ENCODE data around the gene CNN2. TPM values are rescaled to one million over a fixed set of nuclear protein-coding genes. Genes with fewer than 3 reads are reported as not detected.

The CNN2 gene
- total and polyA plus RNA-seq, 2 donors (not counting 1 experiment from before 2014, with no cell fraction given) = 198 to 301 TPM

DNA sequence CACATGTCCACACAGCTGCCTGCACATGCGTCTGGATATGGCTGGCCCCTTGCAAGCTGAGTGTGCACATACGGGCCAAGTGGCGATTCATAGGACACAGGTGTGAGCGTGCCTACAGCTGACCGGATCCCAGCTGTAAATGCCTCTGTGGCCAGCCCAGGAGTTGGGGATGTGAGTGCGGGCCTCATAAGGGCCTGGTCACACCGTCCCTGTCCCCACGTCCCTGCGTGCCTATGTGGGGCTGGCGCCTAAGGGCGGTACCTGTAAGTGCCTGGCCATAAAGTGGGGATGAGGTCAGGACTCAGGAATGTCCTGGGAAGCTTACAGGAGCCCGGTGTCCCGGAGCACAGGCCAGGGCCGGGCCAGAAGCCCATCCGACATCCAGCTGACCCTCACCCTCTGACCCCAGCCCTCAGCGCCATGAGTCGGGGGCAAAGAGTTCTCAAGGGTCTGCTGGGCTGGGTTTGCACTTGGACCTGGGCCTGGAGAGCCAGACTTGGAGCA is 39.2 kb downstream of the CNN2 start:
- no peak overlapping the region for H3K9ac ChIP-seq (ENCODE audit: low read length)
- H2AFZ ChIP-seq (ENCODE audit: insufficient read depth, low read depth, low read length, poor library complexity, severe bottlenecking) = no peak overlapping the region
- peaks cover 41 to 60% of the 10 kb centered on the region in 2 donors for H3K4me1 ChIP-seq (ENCODE audit: control insufficient read depth in 2 of 2, insufficient read depth in 2 of 2, low read length in 2 of 2)
- H3K4me2 ChIP-seq (replicated peaks; ENCODE audit: low read depth, low read length, poor library complexity, severe bottlenecking) = peak overlapping the region; percentile 91
- H3K4me3 Mint-ChIP-seq = peak overlapping the region; percentile 79
- intact Hi-C loops (cut with micrococcal nuclease) = loop anchor here (5.0 to 10.0 kb wide), 2 partner anchors 37 to 141 kb away; partner anchors contain the start of genes ARID3A and GPX4
- 92% methylated on average over 14 of the region's 17 CpGs for WGBS (ENCODE audit: insufficient coverage)
- H3K36me3 ChIP-seq (replicated peaks in 1 of 2; ENCODE audit: control extremely low read depth in 1 of 2, control insufficient read depth in 1 of 2, extremely low read depth in 1 of 2, insufficient read depth in 2 of 2, low read length in 1 of 2) = peaks cover 0 to 28% of the 10 kb centered on the region in 2 experiments
- TF ChIP-seq EZH2 (IDR thresholded peaks at IDR 0.05; ENCODE audit: borderline replicate concordance, insufficient read depth, low read depth, low read length, poor library complexity, severe bottlenecking) = no peak
- TF ChIP-seq, protein P1, sequence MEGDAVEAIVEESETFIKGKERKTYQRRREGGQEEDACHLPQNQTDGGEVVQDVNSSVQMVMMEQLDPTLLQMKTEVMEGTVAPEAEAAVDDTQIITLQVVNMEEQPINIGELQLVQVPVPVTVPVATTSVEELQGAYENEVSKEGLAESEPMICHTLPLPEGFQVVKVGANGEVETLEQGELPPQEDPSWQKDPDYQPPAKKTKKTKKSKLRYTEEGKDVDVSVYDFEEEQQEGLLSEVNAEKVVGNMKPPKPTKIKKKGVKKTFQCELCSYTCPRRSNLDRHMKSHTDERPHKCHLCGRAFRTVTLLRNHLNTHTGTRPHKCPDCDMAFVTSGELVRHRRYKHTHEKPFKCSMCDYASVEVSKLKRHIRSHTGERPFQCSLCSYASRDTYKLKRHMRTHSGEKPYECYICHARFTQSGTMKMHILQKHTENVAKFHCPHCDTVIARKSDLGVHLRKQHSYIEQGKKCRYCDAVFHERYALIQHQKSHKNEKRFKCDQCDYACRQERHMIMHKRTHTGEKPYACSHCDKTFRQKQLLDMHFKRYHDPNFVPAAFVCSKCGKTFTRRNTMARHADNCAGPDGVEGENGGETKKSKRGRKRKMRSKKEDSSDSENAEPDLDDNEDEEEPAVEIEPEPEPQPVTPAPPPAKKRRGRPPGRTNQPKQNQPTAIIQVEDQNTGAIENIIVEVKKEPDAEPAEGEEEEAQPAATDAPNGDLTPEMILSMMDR (IDR thresholded peaks at IDR 0.05) = no peak
- ChIA-PET CTCF (interaction anchor here (0.6 to 5.2 kb wide), 10 partner anchors 10 to 656 kb away, joined by 3 to 56 read pairs (median 6); partner anchors contain the start of genes ABCA7 and POLR2E), POLR2A (interaction anchor here (0.5 to 6.3 kb wide), 7 partner anchors 10 to 204 kb away, joined by 3 to 97 read pairs (median 9); partner anchors contain the start of genes CIRBP, GPX4 and RNU6-2)
- no peaks in the 10 kb centered on the region for H3K9me3 Mint-ChIP-seq (ENCODE audit: insufficient read depth)
- H3K27ac Mint-ChIP-seq = peak overlapping the region; percentile 47
- peaks cover 35% of the 10 kb centered on the region for H3K4me1 Mint-ChIP-seq
- no peak overlapping the region for H3K4me3 ChIP-seq (ENCODE audit: control extremely low read depth in 1 of 5, extremely low read depth in 1 of 5, insufficient read depth in 1 of 5, low read depth in 2 of 5, low read length in 4 of 5)
- H3K9me3 ChIP-seq (ENCODE audit: control extremely low read depth in 1 of 3, control insufficient read depth in 2 of 3, insufficient read depth in 1 of 3, low read length in 2 of 3) = peaks cover 0 to 26% (median 0%) of the 10 kb centered on the region in 3 donors
- ATAC-seq (ENCODE audit: low read depth) (no peak), DNase-seq (no peak)
- no peaks in the 10 kb centered on the region for H3K27me3 Mint-ChIP-seq
- H3K27ac ChIP-seq (ENCODE audit: low read length in 2 of 2) = no peak overlapping the region
- H3K27me3 ChIP-seq (replicated peaks in 1 of 4; ENCODE audit: control extremely low read depth in 1 of 4, control insufficient read depth in 3 of 4, insufficient read depth in 4 of 4, low read length in 3 of 4) = no peaks in the 10 kb centered on the region
- peaks cover 58% of the 10 kb centered on the region for H4K20me1 ChIP-seq (ENCODE audit: control insufficient read depth, insufficient read depth, low read length, poor library complexity, severe bottlenecking)
- peaks cover 40% of the 10 kb centered on the region for H3K79me2 ChIP-seq (ENCODE audit: control insufficient read depth, insufficient read depth, low read length)

DNA sequence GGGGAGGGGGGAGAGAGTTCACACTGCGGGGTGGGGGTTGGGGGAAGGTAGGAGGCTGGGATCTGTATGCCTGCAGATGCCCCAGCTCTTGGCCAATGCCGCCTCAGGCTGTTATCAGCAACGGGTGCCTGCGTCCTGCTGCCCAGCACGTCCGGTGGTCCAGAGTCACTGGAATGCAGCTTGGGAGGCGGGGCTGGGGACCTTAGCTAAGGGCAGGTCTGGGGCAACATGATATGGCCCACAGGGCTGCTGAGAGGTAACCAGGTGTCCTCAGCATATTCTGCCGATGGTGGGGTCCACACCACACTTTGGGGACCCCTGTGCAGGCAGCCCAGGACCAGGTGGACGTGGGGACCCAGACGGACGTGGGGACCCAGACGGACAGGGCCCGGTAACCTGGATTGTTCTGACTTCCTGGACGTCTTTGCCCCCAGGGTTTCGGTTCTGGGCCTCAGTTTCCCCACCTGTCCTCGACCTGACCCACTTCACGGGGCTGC is 39.9 kb downstream of the CNN2 start:
- H3K79me2 ChIP-seq (ENCODE audit: control insufficient read depth, insufficient read depth, low read length) = peaks cover 46% of the 10 kb centered on the region
- 60% methylated on average over 16 of the region's 17 CpGs for WGBS (ENCODE audit: insufficient coverage)
- peak overlapping the region in 4 of 5 experiments; percentile 67 to 99 (median 90) for H3K4me3 ChIP-seq (ENCODE audit: control extremely low read depth in 1 of 5, extremely low read depth in 1 of 5, insufficient read depth in 1 of 5, low read depth in 2 of 5, low read length in 4 of 5)

More for the DNA sequence above, 39.9 kb downstream of the CNN2 start:
- peaks cover 63% of the 10 kb centered on the region for H4K20me1 ChIP-seq (ENCODE audit: control insufficient read depth, insufficient read depth, low read length, poor library complexity, severe bottlenecking)
- peak overlapping the region; percentile 91 for H3K4me2 ChIP-seq (replicated peaks; ENCODE audit: low read depth, low read length, poor library complexity, severe bottlenecking)
- Mint-ChIP-seq H3K27me3 (no peaks in the 10 kb centered on the region), H3K27ac (peak overlapping the region; percentile 87), H3K9me3 (ENCODE audit: insufficient read depth) (no peaks in the 10 kb centered on the region), H3K4me1 (peaks cover 35% of the 10 kb centered on the region), H3K4me3 (peak overlapping the region; percentile 87)
- H3K27me3 ChIP-seq (replicated peaks in 1 of 4; ENCODE audit: control extremely low read depth in 1 of 4, control insufficient read depth in 3 of 4, insufficient read depth in 4 of 4, low read length in 3 of 4) = no peaks in the 10 kb centered on the region
- peaks cover 0 to 26% (median 0%) of the 10 kb centered on the region in 3 donors for H3K9me3 ChIP-seq (ENCODE audit: control extremely low read depth in 1 of 3, control insufficient read depth in 2 of 3, insufficient read depth in 1 of 3, low read length in 2 of 3)
- intact Hi-C loops (cut with micrococcal nuclease) = loop anchor here (5.0 to 10.0 kb wide), 2 partner anchors 36 to 141 kb away; partner anchors contain the start of genes ARID3A and GPX4
- ChIA-PET POLR2A (interaction anchor here (0.5 to 6.3 kb wide), 13 partner anchors 10 to 203 kb away, joined by 3 to 97 read pairs (median 9); partner anchors contain the start of genes ABCA7, CIRBP, CNN2 and GPX4), CTCF (interaction anchor here (0.6 to 5.2 kb wide), 10 partner anchors 9 to 655 kb away, joined by 4 to 56 read pairs (median 6); partner anchors contain the start of genes ABCA7 and WDR18)
- H3K27ac ChIP-seq (ENCODE audit: low read length in 2 of 2) = peak overlapping the region; percentile 52 to 87
- peaks cover 0 to 32% of the 10 kb centered on the region in 2 experiments for H3K36me3 ChIP-seq (replicated peaks in 1 of 2; ENCODE audit: control extremely low read depth in 1 of 2, control insufficient read depth in 1 of 2, extremely low read depth in 1 of 2, insufficient read depth in 2 of 2, low read length in 1 of 2)
- TF ChIP-seq, protein P1 (IDR thresholded peaks at IDR 0.05) = no peak
- no peak for TF ChIP-seq EZH2 (IDR thresholded peaks at IDR 0.05; ENCODE audit: borderline replicate concordance, insufficient read depth, low read depth, low read length, poor library complexity, severe bottlenecking)
- DNase-seq (peak; percentile 39), ATAC-seq (ENCODE audit: low read depth) (no peak)
- peaks cover 44 to 63% of the 10 kb centered on the region in 2 donors for H3K4me1 ChIP-seq (ENCODE audit: control insufficient read depth in 2 of 2, insufficient read depth in 2 of 2, low read length in 2 of 2)
- peak overlapping the region; percentile 94 for H3K9ac ChIP-seq (ENCODE audit: low read length)
- peak overlapping the region; percentile 38 for H2AFZ ChIP-seq (ENCODE audit: insufficient read depth, low read depth, low read length, poor library complexity, severe bottlenecking)

All from B cell (primary cell).